Muscle of leg (tissue), 11 donors: ENCODE measurements around the gene CNPY4. TPM values are rescaled to one million over a fixed set of nuclear protein-coding genes. Genes with fewer than 3 reads are reported as not detected.

Source experiments
- DNase-seq: peaks from one replicate; pipeline ENCODE4 v3.0.0; 2013
- H3K27ac ChIP-seq: one replicate; pipeline ENCODE4 v1.5.1; 2013; ENCODE audit warnings: mild to moderate bottlenecking, low read length, control low read depth
- H3K27me3 ChIP-seq: one replicate; pipeline ENCODE4 v1.6.1; 2013; ENCODE audit warnings: low read length; ENCODE audit not compliant: control insufficient read depth, insufficient read depth
- H3K36me3 ChIP-seq: one replicate; pipeline ENCODE4 v1.6.1; 2013; ENCODE audit warnings: low read length; ENCODE audit not compliant: control insufficient read depth, insufficient read depth
- H3K4me1 ChIP-seq: one replicate; pipeline ENCODE4 v1.6.1; 2013; ENCODE audit warnings: low read length; ENCODE audit not compliant: control insufficient read depth, insufficient read depth
- H3K4me3 ChIP-seq: one replicate; pipeline ENCODE4 v1.5.1; 2013; ENCODE audit warnings: low read length, control low read depth
- H3K9me3 ChIP-seq: replicated peaks from 2 replicates; pipeline ENCODE4 v1.6.1; 2013; ENCODE audit warnings: low read depth, low read length; ENCODE audit not compliant: control insufficient read depth
- WGBS: methylation state at CpG from one replicate; pipeline ENCODE4 v1.1.5; 2013; ENCODE audit warnings: missing lambda C conversion rate; ENCODE audit not compliant: insufficient coverage; 5-methylcytosine and 5-hydroxymethylcytosine counted together
- polyA plus RNA-seq, 8 donors: library from polyadenylated mRNA; unstranded; fragments of 120-200 nt; gene quantifications; one replicate each; pipeline versions ENCODE4 v1.2.1 to v1.2.3, GENCODE V29; 2013; ENCODE audit warnings: inconsistent platforms in 1 of 8, low replicate concordance in 1 of 8; ENCODE audit not compliant: insufficient read length in 8 of 8, insufficient read depth in 1 of 8
- total RNA-seq: library from RNA; stranded (reverse); fragments of 120-200 nt; gene quantifications from one replicate; pipeline ENCODE4 v1.2.4, GENCODE V29; 2013

CNPY4 gene
- total and polyA plus RNA-seq, 9 donors: 31.0 to 56.4 (median 44.4) TPM

DNA sequence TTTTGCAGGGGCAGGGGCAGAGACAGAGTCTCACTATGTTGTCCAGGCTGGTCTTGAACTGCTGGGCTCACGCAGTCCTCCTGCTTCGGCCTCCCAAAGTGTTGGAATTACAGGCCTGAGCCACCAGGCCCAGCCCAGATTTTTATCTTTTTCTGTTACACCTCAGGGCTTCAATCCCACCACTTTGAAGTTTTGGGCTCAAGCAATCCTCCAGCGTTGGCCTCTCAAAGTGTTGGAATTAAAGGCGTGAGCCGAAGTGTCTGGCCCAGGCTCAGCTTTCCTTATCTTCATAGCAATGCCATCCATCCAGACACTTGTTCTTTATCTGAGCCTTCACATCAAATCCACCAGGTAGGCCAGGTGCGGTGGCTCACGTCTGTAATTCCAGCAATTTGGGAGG, 4.4 kb upstream of the CNPY4 start:
- Histone ChIP-seq H3K4me1 (peaks cover 7% of the 10 kb centered on the region), H3K4me3 (no peak overlapping the region), H3K36me3 (peaks cover 42% of the 10 kb centered on the region), H3K27me3 (no peaks in the 10 kb centered on the region), H3K27ac (no peak overlapping the region), H3K9me3 (no peaks in the 10 kb centered on the region)
- 82% methylated on average over 3 of the region's 7 CpGs for WGBS
- no peak for DNase-seq

DNA sequence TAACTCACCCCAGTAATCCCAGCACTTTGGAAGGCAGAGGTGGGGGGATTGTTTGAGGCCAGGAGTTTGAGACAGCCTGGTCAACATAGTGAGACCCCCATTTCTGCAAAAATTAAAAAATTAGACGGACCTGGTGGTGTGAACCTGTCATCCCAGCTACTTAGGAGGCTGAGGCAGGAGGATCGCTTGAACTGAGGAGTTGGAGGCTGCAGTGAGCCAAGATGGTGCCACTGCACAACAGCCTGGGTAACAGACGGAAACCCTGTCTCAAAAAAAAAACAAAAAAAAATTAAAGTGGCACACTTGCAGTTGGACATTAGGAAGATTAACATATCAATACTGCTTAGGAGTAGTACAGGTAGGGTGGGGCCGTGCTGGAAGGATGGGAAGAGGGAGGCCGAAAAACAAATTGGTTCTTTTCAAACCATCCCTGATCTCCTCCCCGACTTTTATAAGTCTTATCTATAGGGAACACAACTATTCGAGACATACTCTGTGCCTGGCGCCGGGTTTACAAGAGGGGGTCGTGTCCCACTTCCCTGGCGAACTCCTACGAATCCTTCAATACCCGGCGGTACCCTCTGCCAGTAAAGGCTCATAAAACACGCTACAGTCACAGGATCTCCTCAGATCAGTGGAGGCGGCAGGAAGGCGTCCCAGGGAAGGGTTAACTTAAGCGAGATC, 904 bp upstream of the CNPY4 start:
- H3K9me3 ChIP-seq: no peaks in the 10 kb centered on the region
- H3K4me1 ChIP-seq: peaks cover 14% of the 10 kb centered on the region
- peaks cover 21% of the 10 kb centered on the region for H3K36me3 ChIP-seq
- peak; percentile 1 for DNase-seq
- no peaks in the 10 kb centered on the region for H3K27me3 ChIP-seq
- peak overlapping the region; percentile 87 for H3K4me3 ChIP-seq
- 10% methylated on average over 15 of the region's 18 CpGs for WGBS
- H3K27ac ChIP-seq: peak overlapping the region; percentile 90

DNA sequence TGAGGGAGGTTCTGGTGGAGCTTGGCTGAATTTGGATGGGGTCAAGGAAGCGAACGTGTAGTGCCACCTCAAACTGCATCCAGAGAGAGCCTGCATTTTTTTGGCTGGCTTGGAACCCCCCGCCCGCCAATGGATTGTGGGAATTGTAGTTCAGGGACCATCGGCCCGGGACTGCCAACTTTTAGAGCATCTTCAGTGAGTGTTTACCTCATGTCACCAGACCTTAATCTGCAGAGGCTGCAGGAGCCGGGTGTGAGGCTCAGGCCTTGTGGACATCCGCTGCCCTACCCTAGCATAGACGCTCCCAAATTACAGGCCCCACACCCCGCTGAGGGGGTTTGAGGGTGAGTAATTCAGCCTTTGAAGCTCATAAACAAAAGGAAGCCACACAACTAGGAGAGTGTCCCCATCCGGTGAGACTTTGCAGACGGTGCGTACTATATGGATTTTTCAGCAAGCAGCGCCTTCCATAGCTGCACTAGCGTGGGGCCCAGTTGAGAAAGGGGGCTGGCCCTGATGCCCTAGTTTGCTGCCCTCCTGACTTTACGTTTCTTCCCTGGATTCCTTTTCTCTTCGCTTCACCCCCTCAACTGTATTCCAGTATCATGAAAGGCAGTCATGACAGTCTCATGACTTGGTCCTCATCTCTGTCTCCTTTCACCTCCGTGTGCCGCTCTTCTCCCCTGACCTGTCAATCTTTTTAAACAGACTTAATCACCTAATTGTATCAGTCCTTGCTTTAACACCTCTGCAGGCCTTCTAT, 717 bp downstream of the CNPY4 start:
- Histone ChIP-seq H3K9me3 (no peaks in the 10 kb centered on the region), H3K27ac (peak overlapping the region; percentile 90)

DNA sequence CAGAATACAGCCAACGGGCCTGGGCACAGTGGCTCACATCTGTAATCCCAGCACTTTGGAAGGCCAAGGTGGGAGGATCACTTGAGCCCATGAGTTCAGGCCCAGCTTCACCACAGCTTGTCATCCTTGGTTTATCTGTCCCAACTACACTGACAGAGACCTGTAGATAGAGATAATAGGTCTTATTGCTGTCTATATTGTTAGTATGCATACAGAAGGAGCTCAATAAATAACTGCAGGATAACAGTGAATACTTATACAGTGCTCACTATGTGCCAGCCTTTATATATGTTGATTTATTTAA, 1.3 kb downstream of the CNPY4 start:
- DNase-seq: no peak
- peak overlapping the region; percentile 87 for H3K4me3 ChIP-seq
- WGBS: 29% methylated on average over 1 of the region's 1 CpG

More for the DNA sequence above, 717 bp downstream of the CNPY4 start:
- Histone ChIP-seq H3K4me1 (peaks cover 14% of the 10 kb centered on the region), H3K4me3 (peak overlapping the region; percentile 87), H3K36me3 (peaks cover 21% of the 10 kb centered on the region), H3K27me3 (no peaks in the 10 kb centered on the region)
- DNase-seq: peak; percentile 91
- WGBS: 11% methylated on average over 14 of the region's 19 CpGs

GRCh38 chr7:100122067-100122466, 2.6 kb downstream of the CNPY4 start:
- H3K27ac ChIP-seq: no peak overlapping the region
- H3K4me3 ChIP-seq: no peak overlapping the region
- no peaks in the 10 kb centered on the region for H3K9me3 ChIP-seq
- 60% methylated on average over 1 of the region's 13 CpGs for WGBS
- H3K27me3 ChIP-seq: no peaks in the 10 kb centered on the region
- peaks cover 19% of the 10 kb centered on the region for H3K4me1 ChIP-seq
- DNase-seq: peak; percentile 5
- H3K36me3 ChIP-seq: peaks cover 22% of the 10 kb centered on the region

More for the DNA sequence above, 1.3 kb downstream of the CNPY4 start:
- Histone ChIP-seq H3K27ac (no peak overlapping the region), H3K9me3 (no peaks in the 10 kb centered on the region), H3K4me1 (peaks cover 14% of the 10 kb centered on the region), H3K36me3 (peaks cover 22% of the 10 kb centered on the region), H3K27me3 (no peaks in the 10 kb centered on the region)

GRCh38 chr7:100122568-100122967, 3.1 kb downstream of the CNPY4 start:
- no peaks in the 10 kb centered on the region for H3K9me3 ChIP-seq
- no peaks in the 10 kb centered on the region for H3K27me3 ChIP-seq
- 67% methylated on average over 1 of the region's 1 CpG for WGBS
- H3K36me3 ChIP-seq: peaks cover 22% of the 10 kb centered on the region
- H3K4me1 ChIP-seq: peaks cover 19% of the 10 kb centered on the region
- DNase-seq: peak; percentile 4
- no peak overlapping the region for H3K4me3 ChIP-seq
- H3K27ac ChIP-seq: no peak overlapping the region

- Histone ChIP-seq H3K9me3 (no peaks in the 10 kb centered on the region), H3K4me3 (no peak overlapping the region), H3K27me3 (no peaks in the 10 kb centered on the region), H3K36me3 (peaks cover 22% of the 10 kb centered on the region), H3K4me1 (peaks cover 23% of the 10 kb centered on the region), H3K27ac (no peak overlapping the region)
- 80% methylated on average over 2 of the region's 4 CpGs for WGBS
- no peak for DNase-seq
Observed at GRCh38 chr7:100124301-100125230, 5.1 kb downstream of the CNPY4 start.

DNA sequence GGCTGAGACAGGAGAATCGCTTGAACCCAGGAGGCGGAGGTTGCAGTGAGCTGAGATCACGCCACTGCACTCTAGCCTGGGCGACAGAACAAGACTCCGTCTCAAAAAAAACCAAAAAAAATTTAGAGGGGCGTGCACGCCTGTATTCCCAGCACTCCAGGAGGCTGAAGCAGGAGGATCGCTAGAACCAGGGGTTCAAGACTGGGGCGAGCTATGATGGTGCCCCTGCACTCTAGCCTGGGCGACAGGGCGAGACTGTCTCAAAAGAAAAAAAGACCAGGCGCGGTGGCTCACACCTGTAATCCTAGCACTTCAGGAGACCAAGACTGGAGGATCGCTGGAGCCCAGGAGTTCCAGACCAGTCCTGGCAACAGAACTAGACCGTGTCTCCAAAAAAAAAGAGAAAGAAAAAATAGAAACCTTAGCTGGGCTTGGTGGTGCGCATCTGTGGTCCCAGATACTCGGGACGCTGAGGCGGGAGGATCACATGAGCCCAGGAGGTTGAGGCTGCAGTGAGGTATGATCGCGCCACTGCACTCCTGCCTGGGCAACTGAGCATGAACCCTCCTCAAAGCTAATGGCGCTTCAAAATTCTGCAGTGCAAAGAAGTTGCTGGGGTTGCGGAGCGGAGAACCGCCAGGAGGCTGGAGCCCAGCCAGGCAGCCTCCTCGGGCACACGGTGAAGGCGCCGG, 7.0 kb downstream of the CNPY4 start:
- H3K4me1 ChIP-seq: peaks cover 18% of the 10 kb centered on the region
- DNase-seq: no peak

GRCh38 chr7:100126931-100127865, 7.8 kb downstream of the CNPY4 start, which contains the start of gene MBLAC1:
TSS of gene MBLAC1 (plus strand) at chr7:100126967. CDS start at chr7:100127396, 429 bp downstream.
- Histone ChIP-seq H3K4me1 (peaks cover 18% of the 10 kb centered on the region), H3K27ac (peak within 1 kb of the TSS; percentile 93), H3K9me3 (no peaks in the 10 kb centered on the region), H3K4me3 (peak within 1 kb of the TSS; percentile 55), H3K27me3 (peaks cover 2% of the 10 kb centered on the region), H3K36me3 (peaks cover 19% of the 10 kb centered on the region)
- 1% methylated on average over 79 of the region's 85 CpGs for WGBS
- peak; percentile 97 for DNase-seq

More for the DNA sequence above, 7.0 kb downstream of the CNPY4 start:
- Histone ChIP-seq H3K36me3 (peaks cover 22% of the 10 kb centered on the region), H3K9me3 (no peaks in the 10 kb centered on the region), H3K27me3 (no peaks in the 10 kb centered on the region), H3K27ac (peak overlapping the region; percentile 93), H3K4me3 (peak overlapping the region; percentile 55)
- WGBS: 8% methylated on average over 29 of the region's 29 CpGs
